AML-193 (cell line): ENCODE data around the gene ALS2.

ENCODE experiments used
- DNase-seq, 2 experiments: peaks; one replicate each; lab custom pipeline; 2025; lab: John Stamatoyannopoulos, UW

ALS2 gene

GRCh38 chr2:201754717-201755415, 25.9 kb downstream of the ALS2 start:
- no peak for DNase-seq

- no peak for DNase-seq
These were observed 29.2 kb downstream of the ALS2 start for GRCh38 chr2:201751566-201751965.

GRCh38 chr2:201746551-201746950, 34.2 kb downstream of the ALS2 start:
- DNase-seq: no peak

- DNase-seq: no peak
These were observed 45.2 kb downstream of the ALS2 start for GRCh38 chr2:201735486-201735885.

GRCh38 chr2:201734111-201734510, 46.6 kb downstream of the ALS2 start:
- no peak for DNase-seq

GRCh38 chr2:201733544-201733943, 47.2 kb downstream of the ALS2 start:
- no peak for DNase-seq

GRCh38 chr2:201730651-201731285, 50.0 kb downstream of the ALS2 start:
- no peak for DNase-seq

GRCh38 chr2:201715459-201715858, 65.3 kb downstream of the ALS2 start:
- DNase-seq: no peak

GRCh38 chr2:201712726-201713125, 68.0 kb downstream of the ALS2 start:
- DNase-seq: no peak

- no peak for DNase-seq
These were observed 71.0 kb downstream of the ALS2 start for GRCh38 chr2:201709747-201710146.

- no peak for DNase-seq
These were observed 71.7 kb downstream of the ALS2 start for GRCh38 chr2:201709049-201709448.

GRCh38 chr2:201707753-201708152, 73.0 kb downstream of the ALS2 start:
- DNase-seq: no peak

- no peak for DNase-seq
These were observed 73.6 kb downstream of the ALS2 start for GRCh38 chr2:201707142-201707541.

GRCh38 chr2:201704536-201704935, 76.2 kb downstream of the ALS2 start:
- DNase-seq: no peak

- no peak for DNase-seq
These were observed 79.1 kb downstream of the ALS2 start for GRCh38 chr2:201701646-201702045.

- no peak for DNase-seq
These were observed 81.3 kb downstream of the ALS2 start for GRCh38 chr2:201699416-201699815.

- DNase-seq: no peak
These were observed 82.0 kb downstream of the ALS2 start, which contains the start of gene MPP4 for GRCh38 chr2:201698588-201699226. MPP4 (minus strand) TSS chr2:201698644; CDS start chr2:201693954, 4,690 bp downstream.

- DNase-seq: no peak
These were observed 82.8 kb downstream of the ALS2 start for GRCh38 chr2:201697899-201698298.

GRCh38 chr2:201696151-201696659, 84.5 kb downstream of the ALS2 start:
- no peak for DNase-seq

- no peak for DNase-seq
These were observed 95.6 kb downstream of the ALS2 start for GRCh38 chr2:201685156-201685555.

- no peak for DNase-seq
These were observed 100.0 kb downstream of the ALS2 start for GRCh38 chr2:201680743-201681142.

- DNase-seq: no peak
These were observed 102.3 kb downstream of the ALS2 start for GRCh38 chr2:201678401-201678800.

- no peak for DNase-seq
These were observed 105.3 kb downstream of the ALS2 start for GRCh38 chr2:201675454-201675853.
